ENCODE measurements around the gene FAM20C.

Gene FAM20C

DNA sequence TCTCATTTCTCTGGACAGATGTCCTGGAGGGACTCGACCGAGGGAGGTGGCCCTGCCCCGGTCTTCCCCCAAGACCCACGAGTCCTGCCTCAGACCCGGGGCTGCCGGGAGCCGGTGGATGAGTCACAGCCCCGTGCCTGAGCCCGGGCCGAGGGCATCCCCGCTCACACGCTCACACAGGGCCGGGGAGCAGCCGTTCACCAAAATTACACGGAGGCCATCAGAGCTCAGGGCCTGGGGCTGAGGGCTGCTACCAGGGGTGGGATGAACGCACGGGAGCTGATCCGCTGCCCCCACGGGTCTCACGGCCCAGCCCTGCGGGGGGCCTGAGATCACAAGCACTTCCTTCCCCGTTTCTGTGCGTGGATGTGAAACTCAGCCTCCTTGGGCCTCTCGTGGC lies 17.5 kb downstream of the FAM20C start:
- DNase-seq (ENCODE audit: low read depth in 2 of 2): no peak

DNA sequence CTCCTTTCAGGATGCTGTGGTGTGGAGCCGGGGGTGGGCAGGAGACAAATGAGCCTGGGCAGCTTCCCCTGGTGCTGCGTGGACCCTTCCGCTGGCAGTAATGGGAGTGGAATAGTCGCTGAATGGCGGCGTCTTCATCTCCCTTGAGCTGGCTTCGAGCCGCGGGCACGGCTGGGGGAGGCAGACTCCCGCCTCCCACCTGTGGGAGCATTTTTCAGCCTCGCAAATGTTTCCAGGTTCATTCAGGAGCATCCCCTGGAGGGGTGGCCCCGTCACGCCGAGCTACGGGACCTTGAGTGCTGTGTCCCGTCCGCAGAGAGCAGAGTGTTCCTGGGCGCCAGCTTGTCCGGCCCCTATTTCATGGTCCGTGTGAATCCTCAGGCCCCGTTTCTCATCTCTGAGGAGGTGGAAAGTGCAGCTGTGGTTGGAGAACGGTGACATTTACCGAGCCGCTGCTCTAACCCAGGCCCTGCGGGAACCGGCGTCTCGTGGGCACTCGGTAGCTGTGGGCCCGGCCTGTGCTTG lies 18.1 kb downstream of the FAM20C start:
- no peak for DNase-seq (ENCODE audit: low read depth in 2 of 2)

DNA sequence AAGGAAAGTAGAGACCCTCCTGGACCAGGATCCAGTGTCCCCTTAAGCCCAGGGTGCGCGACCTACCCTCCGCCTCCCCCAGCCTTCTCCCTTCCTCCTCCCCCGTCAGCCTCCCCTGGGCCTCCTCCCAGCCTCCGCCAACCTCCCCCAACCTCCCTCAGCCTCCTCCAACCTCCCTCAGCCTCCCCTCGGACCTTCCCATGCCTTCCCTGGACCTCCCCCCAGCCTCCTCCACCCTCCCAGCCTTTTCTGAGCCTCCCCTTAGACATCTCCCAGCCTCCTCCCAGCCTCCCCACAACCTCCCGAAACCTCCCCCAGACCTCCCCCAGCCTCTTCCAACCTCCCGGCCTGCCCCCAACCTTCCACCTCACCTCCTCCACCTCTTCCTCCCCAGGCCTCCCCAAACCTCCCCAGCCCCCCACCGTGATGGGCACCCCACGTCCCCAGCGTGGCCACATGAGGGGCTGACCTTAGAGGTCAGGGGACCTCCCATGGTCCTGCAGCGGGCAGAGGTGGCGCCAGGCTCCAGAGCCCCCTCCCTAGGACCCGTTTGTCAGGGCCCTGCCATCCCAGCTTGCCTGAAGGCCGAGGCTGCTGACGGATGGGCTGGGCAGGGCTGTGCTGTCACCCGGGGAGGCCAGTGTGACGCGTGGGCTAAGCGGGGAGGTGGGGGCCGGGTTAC lies 18.8 kb downstream of the FAM20C start:
- DNase-seq (ENCODE audit: low read depth in 2 of 2): no peak

DNA sequence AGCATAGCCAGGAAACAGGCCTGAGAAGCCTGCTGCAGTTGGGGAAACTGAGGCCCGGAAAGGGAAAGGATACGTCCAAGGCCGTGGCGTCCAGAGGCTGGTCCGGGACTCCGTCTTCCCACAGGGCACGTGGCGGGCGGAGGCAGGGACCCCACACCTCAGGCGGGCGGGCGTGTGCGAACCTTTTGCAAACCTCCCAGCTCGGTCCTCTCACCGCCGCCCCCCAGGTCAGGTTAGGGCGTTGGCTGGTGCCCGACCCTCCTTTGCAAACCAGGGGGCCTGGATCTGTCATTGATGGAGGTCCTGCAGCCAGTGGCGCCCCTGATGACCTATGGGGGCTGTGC lies 19.3 kb downstream of the FAM20C start:
- no peak for DNase-seq (ENCODE audit: low read depth in 2 of 2)

DNA sequence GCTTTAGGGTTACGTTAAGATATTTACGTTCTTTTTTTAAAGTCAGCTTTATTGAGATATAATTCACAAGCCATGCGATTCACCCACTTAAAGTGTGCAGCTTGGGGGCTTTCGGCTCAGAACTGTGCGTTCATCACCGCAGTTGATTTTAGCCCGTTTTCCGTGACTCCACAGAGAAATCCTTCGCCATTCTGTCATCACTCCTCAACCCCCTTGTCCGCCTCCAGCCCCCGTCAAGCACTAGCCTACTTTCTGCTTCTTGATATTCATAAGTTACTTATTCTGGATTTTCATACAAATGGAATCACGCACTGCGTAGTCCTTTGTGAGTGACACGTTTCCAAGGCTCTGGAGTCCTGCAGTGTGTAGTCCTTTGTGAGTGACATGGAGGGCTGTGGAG lies 20.4 kb downstream of the FAM20C start:
- no peak for DNase-seq (ENCODE audit: low read depth in 2 of 2)

DNA sequence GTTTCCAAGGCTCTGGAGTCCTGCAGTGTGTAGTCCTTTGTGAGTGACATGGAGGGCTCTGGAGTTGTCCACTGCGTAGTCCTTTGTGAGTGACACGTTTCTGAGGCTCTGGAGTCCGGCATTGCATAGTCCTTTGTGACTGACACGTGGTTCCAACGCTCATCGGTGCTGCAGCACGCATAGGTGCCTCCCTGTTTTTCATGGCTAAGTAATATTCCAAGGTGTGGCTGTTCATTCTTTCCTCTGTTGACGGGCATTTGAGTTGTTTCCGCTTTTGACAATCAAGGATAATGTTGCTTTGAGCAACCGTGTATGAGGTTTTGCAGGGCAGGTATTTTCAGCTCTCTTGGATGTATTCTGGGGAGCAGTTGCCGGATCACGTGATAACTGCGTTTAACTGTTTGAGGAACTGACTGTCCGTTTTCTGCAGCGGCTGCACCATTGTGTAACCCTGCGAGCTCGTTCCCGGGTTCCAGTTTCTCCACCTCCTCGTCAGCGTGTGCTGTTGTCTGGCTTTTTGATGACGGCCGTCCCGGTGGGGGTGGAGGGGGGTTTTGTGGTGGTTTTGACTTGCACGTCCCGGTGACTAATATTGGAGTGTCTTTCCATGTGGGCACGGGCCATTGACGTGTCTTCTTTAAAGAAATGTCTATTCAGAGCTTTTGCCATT lies 21.1 kb downstream of the FAM20C start:
- no peak for DNase-seq (ENCODE audit: low read depth in 2 of 2)

DNA sequence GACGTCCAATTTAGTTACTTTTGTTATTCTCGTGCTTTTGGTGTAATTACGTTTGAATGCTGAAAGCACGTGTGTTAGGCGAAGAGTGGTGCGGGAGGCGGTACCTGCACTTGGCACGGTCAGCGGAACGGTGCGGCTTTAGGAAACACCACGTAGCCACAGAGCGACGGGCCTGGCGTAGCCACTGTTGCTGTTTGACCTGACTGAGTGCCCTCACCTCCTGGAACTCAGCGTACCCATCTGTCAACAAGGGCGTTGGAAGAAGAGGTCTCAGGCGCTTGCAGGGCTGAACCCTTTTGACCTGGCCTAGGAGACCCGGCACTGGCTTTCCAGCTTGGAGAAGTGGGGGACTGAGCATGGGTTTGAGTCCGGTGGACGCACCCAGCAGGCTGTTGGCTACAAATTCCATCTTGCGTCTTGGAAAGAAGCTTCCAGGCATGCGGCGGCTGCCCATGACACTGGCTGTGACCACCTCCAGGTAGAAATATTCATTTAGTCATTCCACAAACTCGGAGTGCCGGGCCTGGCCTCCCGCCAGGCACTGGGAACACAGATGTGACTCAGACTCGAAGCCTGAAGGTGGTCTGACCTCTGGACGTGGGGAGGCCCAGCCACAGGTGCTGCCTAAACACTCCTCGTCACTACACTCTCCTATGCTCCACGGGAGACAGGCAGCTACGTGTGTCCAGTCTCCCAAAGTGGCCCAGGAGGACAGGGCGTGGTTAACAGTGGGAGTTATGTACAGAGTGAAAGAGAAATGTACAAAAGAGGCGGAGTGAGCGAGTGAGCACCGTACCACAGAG lies 22.2 kb downstream of the FAM20C start:
- no peak for DNase-seq (ENCODE audit: low read depth in 2 of 2)

DNA sequence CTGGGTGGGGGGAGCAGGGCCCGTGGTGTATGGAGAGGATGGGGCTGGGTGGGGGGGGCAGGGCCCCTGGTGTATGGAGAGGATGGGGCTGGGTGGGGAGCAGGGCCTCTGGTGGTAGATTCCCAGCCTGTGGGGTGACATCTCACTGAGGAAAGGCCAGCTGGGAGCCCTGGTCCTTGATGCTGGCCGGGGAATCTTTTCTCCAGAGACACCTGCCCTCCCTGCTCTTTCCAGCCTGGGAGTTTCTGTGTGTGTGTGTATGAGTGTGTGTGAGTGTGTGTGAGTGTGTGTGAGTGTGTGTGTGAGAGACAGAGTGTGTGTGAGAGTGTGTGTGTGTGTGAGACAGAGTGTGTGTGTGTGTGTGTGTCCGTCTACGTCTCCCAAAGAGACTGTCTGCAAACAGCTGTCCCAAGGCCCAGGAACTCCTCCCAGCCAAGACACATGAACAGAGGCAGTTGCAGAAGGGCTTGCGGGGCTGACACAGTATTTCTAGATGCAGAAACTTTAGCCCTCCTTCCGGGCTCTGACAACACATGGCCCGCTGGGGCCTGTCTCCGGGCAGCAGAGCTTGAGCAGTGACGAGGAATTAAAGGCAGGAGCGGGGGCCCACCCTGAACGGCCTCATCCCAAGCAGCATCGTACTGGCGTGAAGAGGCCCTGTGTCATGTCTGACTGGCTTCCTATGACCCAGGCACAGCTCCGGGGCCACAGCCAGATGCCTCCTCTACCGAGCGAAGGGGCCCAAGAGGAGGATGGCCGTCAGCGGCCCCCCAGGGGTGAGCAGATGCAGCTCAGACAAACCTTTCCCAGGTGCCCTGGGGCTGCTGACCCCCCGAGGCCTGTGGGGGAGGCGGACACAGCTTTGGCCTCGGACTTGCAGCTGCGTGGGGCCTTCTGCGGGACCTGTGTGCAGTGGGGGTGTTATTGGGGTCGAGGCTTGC lies 24.3 kb downstream of the FAM20C start:
- DNase-seq (ENCODE audit: low read depth in 2 of 2): no peak

DNA sequence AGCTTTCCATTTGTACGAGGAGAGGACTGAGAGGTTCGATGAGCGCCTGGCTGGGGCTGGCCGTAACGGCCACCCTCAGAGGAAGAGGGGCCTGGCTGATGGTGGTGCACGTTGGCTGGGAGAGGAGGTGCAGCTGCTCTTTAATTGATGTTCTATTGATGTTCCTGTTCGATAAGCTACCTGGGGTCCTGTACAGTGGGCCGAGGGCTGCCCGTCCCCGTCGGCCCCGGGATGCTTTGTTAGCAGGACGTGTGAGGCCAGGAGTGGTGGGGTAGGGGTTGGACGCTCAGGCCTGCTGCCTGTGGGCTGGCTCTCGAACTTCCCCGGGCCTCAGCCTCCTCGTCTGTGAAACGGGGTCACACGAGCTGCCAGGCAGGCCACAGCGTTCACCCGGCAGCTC lies 25.4 kb downstream of the FAM20C start:
- no peak for DNase-seq (ENCODE audit: low read depth in 2 of 2)

DNA sequence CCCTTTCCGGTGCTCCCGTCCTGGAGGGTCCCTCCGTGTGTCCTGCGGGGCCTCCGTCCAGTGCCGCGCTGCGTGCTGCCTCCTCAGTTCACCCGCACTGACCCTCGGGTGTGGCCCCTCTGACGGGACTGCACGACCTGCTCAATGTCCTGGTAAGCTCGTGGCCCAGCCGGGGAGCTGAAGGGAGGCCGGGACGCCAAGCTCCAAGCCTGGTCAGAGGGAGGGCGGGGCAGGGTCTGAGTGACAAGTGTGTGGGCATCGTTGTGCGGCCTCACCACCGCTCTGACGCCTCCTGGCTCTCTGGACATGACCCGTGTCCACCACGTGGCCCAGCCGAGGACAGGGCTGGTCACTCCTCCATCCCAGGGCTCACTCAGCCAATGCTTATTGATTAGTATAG lies 25.9 kb downstream of the FAM20C start:
- DNase-seq (ENCODE audit: low read depth in 2 of 2): no peak

DNA sequence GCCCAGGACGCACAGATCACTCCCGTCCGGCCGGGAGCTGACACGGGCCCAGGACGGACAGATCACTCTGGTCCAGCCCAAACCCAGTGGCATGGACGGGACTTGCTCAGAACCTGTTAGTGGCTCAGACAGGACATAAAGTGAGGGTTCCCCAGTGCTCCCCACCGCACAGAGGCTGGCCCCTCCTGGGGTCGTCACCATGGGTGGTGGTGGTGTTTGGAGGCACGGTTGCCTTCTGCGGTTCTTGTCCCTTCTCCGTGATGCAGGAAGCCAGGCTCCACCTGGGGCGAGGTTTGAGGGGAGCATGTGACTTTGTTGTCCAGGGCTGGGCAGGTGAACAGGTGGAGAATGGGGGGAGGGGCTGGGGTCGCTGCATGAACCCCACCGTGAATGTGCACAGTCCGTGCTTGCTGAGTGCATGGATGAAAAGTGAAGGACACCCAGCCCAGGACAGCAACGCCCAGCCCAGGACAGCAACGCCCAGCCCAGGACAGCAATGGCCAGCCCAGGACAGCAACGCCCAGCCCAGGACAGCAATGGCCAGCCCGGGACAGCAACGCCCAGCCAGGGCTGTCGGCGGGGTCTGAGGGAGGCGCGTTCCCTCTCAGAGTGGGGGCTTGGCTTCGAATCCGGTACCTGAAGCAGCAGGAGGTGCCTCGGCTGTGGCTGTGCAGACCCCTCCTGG lies 26.7 kb downstream of the FAM20C start:
- no peak for DNase-seq (ENCODE audit: low read depth in 2 of 2)

DNA sequence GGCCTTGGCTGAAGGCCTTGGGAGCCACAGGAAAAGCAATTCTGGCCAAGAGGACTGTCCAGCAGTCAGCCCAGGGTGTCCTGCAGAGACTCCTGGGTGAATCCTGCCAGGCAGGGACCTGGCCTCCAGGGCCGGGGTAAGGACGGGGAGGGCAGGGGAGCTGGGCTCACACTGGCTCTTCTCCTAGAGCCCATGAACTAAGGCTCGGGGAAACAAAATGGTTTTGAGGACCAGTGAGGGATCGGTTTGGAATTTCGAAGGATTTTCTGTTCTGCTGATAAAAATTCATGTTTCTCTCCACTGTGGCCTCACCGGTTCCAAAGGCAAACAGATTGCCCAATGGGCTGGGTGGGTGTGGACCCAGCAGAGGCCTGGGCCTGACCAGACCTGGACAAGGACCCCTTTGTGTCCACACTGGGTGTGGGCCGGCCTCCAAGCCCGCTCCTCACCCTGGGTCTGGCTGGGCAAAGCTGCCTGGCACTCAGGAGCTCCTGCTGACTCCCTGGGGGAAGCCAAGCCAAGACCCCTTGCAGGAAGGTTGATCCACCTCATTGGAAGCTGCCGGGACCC lies 27.3 kb downstream of the FAM20C start:
- no peak for DNase-seq (ENCODE audit: low read depth in 2 of 2)

DNA sequence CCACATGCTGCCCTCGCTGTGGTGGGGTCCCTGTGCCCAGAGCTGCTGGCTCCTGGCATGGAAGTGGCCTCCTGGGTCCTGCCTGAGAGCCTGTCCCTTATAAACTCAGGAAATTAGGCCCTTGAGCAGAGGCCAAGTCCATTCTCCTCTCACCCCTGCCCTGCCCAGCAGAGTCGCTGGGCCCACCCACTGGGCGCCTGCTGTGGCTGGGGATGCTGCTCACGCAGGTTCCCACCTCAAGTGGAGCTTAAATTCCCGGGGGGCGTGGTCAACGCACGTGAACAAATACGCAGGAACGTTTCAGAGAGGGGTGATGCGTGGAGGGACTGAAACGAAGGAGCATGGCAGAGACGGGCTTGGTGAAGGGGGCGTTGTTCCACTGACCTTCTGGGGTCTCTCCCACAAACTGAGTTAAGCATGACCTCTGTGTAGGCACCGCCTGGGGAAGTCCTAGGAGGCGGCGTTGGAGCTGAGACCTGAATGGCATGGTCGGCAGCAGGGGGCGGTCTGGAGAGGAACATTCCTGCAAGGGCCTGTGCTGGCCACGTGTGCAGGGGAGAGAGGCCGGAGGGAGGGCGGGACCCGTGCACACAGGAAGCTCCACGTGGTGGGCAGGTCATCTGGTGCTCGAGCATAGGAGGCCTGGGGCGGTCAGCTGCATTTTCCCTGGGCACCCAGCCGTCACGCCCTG lies 27.9 kb downstream of the FAM20C start:
- DNase-seq (ENCODE audit: low read depth in 2 of 2): no peak

DNA sequence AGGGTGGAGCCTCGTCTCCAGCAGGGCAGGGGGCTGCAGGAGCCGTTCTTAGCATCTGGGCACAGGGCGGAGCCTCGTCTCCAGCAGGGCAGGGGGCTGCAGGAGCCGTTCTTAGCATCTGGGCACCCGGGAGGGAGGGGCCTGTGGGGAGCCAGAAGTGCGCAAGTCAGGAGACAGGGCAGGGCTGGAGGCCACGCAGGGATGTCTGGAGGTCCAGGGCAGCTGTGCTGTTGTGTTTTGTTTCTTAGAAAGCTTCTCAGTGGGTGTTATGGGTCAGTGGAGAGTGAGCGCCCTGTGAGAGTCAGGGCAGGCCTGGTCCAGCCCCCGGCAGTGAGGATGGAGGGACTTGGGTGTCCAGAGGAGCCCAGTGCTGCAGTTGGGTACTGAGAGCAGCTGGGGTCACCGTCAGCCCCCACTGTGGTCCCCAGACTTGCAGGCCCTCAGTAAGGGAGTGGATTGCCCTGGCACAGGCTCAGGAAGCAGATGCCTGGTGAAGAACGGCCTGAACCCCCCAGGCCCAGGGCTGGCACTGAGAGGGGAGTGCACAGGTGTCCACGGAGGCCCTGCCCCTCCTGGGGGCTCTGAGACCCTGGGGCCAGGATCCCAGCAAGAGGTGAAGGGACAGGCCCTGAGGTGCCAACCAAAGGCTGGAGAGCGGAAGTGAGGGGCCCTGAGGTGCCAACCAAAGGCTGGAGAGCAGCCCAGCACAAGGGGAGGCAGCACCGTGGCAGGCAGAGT lies 29.8 kb downstream of the FAM20C start:
- no peak for DNase-seq (ENCODE audit: low read depth in 2 of 2)

DNA sequence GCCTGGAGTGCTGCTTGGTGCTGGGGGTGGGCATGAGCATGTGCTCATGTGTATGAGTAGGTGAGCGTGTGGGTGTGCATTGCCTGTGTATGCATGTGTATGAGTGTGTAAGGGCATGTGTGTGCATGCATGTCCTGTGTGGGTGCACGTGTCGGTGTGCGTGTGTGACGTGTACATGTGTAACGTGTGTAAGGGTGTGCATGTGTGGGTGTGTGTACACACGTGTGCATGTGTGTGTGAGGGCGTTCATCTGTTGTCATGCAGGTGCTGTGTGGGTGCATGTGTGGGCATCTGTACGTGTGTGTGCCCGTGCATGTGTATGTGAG lies 30.3 kb downstream of the FAM20C start:
- no peak for DNase-seq (ENCODE audit: low read depth in 2 of 2)

DNA sequence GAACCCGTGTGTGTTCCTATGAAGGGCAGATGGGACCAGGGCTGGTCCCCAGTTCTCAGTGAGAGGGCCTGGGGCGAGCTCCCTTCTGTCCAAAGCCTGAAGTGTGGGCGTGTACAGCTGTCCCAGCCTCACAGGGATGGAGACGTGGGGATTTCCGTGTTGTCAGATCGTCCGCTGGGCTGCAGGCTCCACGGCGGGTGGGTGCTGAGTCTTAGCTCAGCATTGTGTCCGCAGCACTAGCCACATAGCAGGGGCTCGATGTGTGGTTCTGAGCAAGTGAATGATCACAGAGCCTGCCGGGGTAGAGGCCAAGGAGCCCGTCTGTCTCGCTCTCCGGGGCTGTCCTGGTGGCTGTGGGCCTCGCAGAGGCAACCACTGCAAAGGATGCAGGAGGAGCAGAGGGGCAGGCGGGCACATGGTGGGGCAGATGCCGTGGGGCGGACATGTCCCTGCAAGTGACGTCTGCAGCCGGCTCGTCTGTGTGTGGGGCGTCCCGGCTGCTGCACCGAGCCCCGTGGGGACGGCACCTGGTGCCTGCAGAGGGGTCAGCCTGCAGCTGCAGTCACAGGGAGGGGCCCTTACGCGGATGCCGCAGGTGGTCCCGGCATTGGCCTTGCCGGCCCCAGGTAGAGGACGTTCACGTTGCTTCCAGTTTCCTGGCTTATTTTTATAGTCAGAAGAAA lies 30.9 kb downstream of the FAM20C start:
- no peak for DNase-seq (ENCODE audit: low read depth in 2 of 2)

DNA sequence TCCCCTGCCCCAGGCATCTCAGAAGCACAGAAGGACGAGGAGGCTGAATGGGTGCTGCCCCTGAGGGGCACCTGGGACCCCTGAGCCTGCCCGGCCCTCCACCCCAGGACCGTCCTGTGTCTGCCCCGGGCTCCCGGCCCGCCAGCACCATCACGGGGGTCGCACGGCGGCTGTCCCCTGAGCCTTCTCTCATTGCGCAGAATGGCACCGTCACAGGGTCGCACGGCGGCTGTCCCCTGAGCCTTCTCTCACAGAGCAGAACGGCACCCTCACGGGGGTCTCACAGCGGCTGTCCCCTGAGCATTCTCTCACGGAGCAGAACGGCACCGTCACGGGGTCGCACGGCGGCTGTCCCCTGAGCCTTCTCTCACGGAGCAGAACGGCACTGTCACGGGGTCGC lies 31.5 kb downstream of the FAM20C start:
- no peak for DNase-seq (ENCODE audit: low read depth in 2 of 2)

DNA sequence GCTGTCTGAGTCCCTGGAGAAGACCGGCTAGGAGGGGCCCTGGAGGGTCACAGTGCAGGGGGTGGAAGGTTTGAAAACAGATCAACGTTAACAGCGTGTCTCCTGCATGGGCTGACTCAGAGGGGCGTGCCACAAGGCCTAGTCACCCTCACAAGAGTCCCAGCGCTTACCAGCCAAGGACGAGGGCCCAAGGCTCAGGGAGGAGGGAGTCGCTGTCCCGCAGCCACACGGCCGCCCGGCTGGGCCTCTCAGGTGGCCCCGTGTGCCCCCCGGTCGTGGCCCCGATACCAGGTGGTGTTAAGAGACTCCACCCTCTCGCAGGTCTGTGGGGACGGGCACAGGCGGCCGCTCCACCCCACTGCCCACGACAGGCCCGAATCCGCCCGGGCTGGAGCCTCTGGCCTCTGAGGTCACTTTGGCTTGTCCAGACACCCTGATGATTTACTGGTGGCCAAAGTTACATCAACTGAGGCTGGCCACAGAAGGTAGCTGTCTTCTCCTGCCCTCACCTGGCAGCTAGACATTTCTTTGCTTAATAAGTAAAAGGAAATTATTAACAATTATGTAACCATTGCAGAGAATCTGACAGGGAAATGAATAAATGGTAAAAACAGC lies 34.0 kb downstream of the FAM20C start:
- no peak for DNase-seq (ENCODE audit: low read depth in 2 of 2)

DNA sequence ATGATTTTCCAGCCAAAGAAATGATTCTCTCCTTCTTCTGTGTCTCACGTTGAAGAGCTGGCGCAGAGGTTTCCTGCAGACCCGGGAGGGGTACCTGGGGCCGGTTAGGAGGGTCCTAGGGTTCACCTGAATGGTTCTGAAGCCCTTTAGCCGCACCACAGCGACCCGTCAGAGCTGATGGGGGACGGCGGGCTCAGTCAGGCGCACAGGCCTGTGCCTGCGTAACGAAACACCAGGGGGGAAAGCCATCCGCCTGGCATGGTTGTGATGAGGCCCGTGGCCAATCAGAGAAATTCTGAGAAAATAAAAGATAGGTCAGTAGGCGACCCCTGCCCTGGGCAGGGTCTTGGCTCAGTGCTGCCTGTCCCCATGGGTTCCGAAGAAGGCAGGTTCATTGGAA lies 35.6 kb downstream of the FAM20C start:
- DNase-seq (ENCODE audit: low read depth in 2 of 2): no peak

Data from stimulated activated CD8-positive, alpha-beta memory T cell treated with anti-CD3 and anti-CD28 coated beads, Interleukin-15, amount 100 ng/mL, for 4 hours (primary cell).